Caco-2 (cell line): ENCODE results near the gene NUDT17. TPM values are rescaled to one million over a fixed set of nuclear protein-coding genes. Genes with fewer than 3 reads are reported as not detected.

Experiments
- BruUV-seq: library from RNA; stranded (reverse); fragments of 400-500 nt; replicated peaks from 2 replicates; lab custom pipeline; 2021; lab: Mats Ljungman, UMichigan
- CTCF ChIA-PET: fragments of 300-600 bp; sonication (Branson Sonifier 250); formaldehyde crosslinking; loops from one replicate; lab custom pipeline; 2022; ENCODE audit warnings: antibody characterized with exemption; lab: Charles Lee
- POLR2A ChIA-PET: fragments of 300-600 bp; sonication (Branson Sonifier 250); formaldehyde crosslinking; loops from one replicate; lab custom pipeline; 2022; ENCODE audit warnings: antibody characterized with exemption; lab: Charles Lee
- DNase-seq, 2 experiments: peaks; one replicate each; pipeline versions ENCODE4 v3.0.0 to v3.0.0-alpha.2; 2020 to 2022
- H3K27me3 ChIP-seq: replicated peaks from 2 replicates; pipeline ENCODE4 v1.6.0; 2011; ENCODE audit warnings: low read length; ENCODE audit not compliant: control insufficient read depth, insufficient read depth
- H3K36me3 ChIP-seq: 2 replicates; pipeline ENCODE4 v1.5.1; 2011; ENCODE audit warnings: low read length; ENCODE audit not compliant: control insufficient read depth, insufficient read depth
- H3K4me1 ChIP-seq: fragments of 250-450 bp; sonication (Bioruptor Pico); 2 replicates; pipeline ENCODE4 v1.5.1; 2020; ENCODE audit warnings: mild to moderate bottlenecking
- H3K4me3 ChIP-seq: 2 replicates; pipeline ENCODE4 v1.5.1; 2011; ENCODE audit warnings: low read depth, mild to moderate bottlenecking, control low read depth, low read length
- H3K9me3 ChIP-seq: fragments of 250-450 bp; sonication (Bioruptor Pico); 2 replicates; pipeline ENCODE4 v1.5.1; 2020; ENCODE audit warnings: mild to moderate bottlenecking, moderate library complexity
- H3K27ac Mint-ChIP-seq: one replicate; pipeline ENCODE4 v1.8.0; 2022; ENCODE audit warnings: mixed read lengths; ENCODE audit not compliant: unreplicated experiment
- H3K27me3 Mint-ChIP-seq: one replicate; pipeline ENCODE4 v1.8.0; 2022; ENCODE audit warnings: mixed read lengths; ENCODE audit not compliant: insufficient read depth, unreplicated experiment
- H3K36me3 Mint-ChIP-seq: one replicate; pipeline ENCODE4 v1.8.0; 2022; ENCODE audit warnings: mild to moderate bottlenecking, mixed read lengths; ENCODE audit not compliant: insufficient read depth, unreplicated experiment
- H3K4me1 Mint-ChIP-seq: one replicate; pipeline ENCODE4 v1.8.0; 2022; ENCODE audit warnings: low read depth, mixed read lengths; ENCODE audit not compliant: unreplicated experiment
- H3K4me3 Mint-ChIP-seq: one replicate; pipeline ENCODE4 v1.8.0; 2022; ENCODE audit warnings: mild to moderate bottlenecking, moderate library complexity, mixed read lengths; ENCODE audit not compliant: unreplicated experiment
- H3K9me3 Mint-ChIP-seq: one replicate; pipeline ENCODE4 v1.8.0; 2022; ENCODE audit warnings: mixed read lengths; ENCODE audit not compliant: unreplicated experiment
- CTCF ChIP-seq, 2 experiments: fragments of 200-600 bp in 1 of 2; IDR thresholded peaks; 1 replicate in 1 of 2; 2 replicates in 1 of 2; pipeline versions ENCODE4 v1.5.1 to v1.8.0; 2011 to 2022; ENCODE audit warnings: antibody characterized with exemption in 1 of 2, control low read depth in 1 of 2, inconsistent platforms in 1 of 2, low read depth in 1 of 2, low read length in 1 of 2, mild to moderate bottlenecking in 1 of 2, moderate library complexity in 1 of 2; ENCODE audit not compliant: insufficient read depth in 1 of 2, severe bottlenecking in 1 of 2, unreplicated experiment in 1 of 2
- intact Hi-C: fragments of 100-400 bp; cut with micrococcal nuclease; formaldehyde crosslinking; loops from one replicate; pipeline ENCODE4 v1.10.0; 2022; ENCODE audit not compliant: unreplicated experiment
- microRNA-seq: library from miRNA; unstranded; fragments of <30 nt; microRNA quantifications from one replicate; pipeline ENCODE4 v1.2.0, GENCODE V29; 2022
- total RNA-seq: library from RNA; stranded (reverse); gene quantifications from 2 replicates; pipeline ENCODE4 v1.2.3, GENCODE V29; 2022

Gene NUDT17
- total RNA-seq, 1 experiment from 2014 or later, result 6.4 TPM

- Mint-ChIP-seq H3K4me3 (no peak overlapping the region), H3K9me3 (no peaks in the 10 kb centered on the region), H3K27me3 (no peaks in the 10 kb centered on the region), H3K4me1 (no peaks in the 10 kb centered on the region), H3K27ac (no peak overlapping the region), H3K36me3 (no peaks in the 10 kb centered on the region)
- POLR2A ChIA-PET, result no interaction called here
- intact Hi-C loops, result no loop called here
- Histone ChIP-seq H3K9me3 (no peaks in the 10 kb centered on the region), H3K4me1 (no peaks in the 10 kb centered on the region), H3K4me3 (no peak overlapping the region), H3K27me3 (no peaks in the 10 kb centered on the region), H3K36me3 (no peaks in the 10 kb centered on the region)
- BruUV-seq, result no TSS peak
- no peak for TF ChIP-seq CTCF (IDR thresholded peaks at IDR 0.05; ENCODE audit: insufficient read depth in 1 of 2, low read depth in 1 of 2, low read length in 1 of 2, severe bottlenecking in 1 of 2, unreplicated experiment in 1 of 2)
- CTCF ChIA-PET, result no interaction called here
- DNase-seq, result no peak
These were observed 52.5 kb downstream of the NUDT17 start for GRCh38 chr1:145897969-145898368.

Small RNA genes lying within 50 kb of the gene (microRNA-seq; reads per million reads assigned to microRNA genes)
- gene MIR6736, result not detected

Other genes with a start within 250 kb of the NUDT17 start
- gene GPR89A, start 237.6 kb upstream of the NUDT17 start, total RNA-seq, result 49.9 and 50.0 TPM in 2 replicates
- 90.2 and 98.9 TPM in 2 replicates for gene PDZK1, start 138.3 kb upstream of the NUDT17 start, total RNA-seq
- gene CD160, start 126.1 kb upstream of the NUDT17 start, total RNA-seq, result 0.16 and 0.20 TPM in 2 replicates
- gene RNF115, start 21.5 kb upstream of the NUDT17 start, total RNA-seq, result 16.6 and 17.5 TPM in 2 replicates
- gene POLR3C, start 21.4 kb upstream of the NUDT17 start, total RNA-seq, result 48.0 and 48.8 TPM in 2 replicates
- gene PIAS3, start 13.5 kb downstream of the NUDT17 start, total RNA-seq, result 20.3 and 22.0 TPM in 2 replicates
- 0.09 and 0.34 TPM in 2 replicates for gene ANKRD35, start 40.2 kb downstream of the NUDT17 start, total RNA-seq
- gene ITGA10, start 64.4 kb downstream of the NUDT17 start, total RNA-seq, result 0.12 and 0.43 TPM in 2 replicates
- 14.5 and 16.1 TPM in 2 replicates for gene PEX11B, start 73.1 kb downstream of the NUDT17 start, total RNA-seq
- 178 and 185 TPM in 2 replicates for gene RBM8A, start 81.9 kb downstream of the NUDT17 start, total RNA-seq
- gene LIX1L, start 112.4 kb downstream of the NUDT17 start, total RNA-seq, result 0.82 and 1.1 TPM in 2 replicates
- 0.19 and 0.77 TPM in 2 replicates for gene ANKRD34A, start 118.9 kb downstream of the NUDT17 start, total RNA-seq
- gene POLR3GL, start 119.1 kb downstream of the NUDT17 start, total RNA-seq, result 2.9 and 3.4 TPM in 2 replicates
- 27.5 and 38.6 TPM in 2 replicates for gene TXNIP, start 150.9 kb downstream of the NUDT17 start, total RNA-seq
- not detected in 2 replicates for gene HJV, start 176.1 kb downstream of the NUDT17 start, total RNA-seq